HG03060 (cell line): ENCODE data around the gene ZMIZ2.
"Not testable (repeated sequence)": the region's sequence is repeated elsewhere in the genome, so short reads cannot be mapped to it uniquely, and the experiment has no call there.

Source experiments
- ATAC-seq: cut with Tn5 transposase; IDR thresholded peaks from one replicate; pipeline ENCODE4 v1.9.1; 2021; ENCODE audit warnings: low read depth, moderate number of reproducible peaks; ENCODE audit not compliant: unreplicated experiment

The ZMIZ2 gene

GRCh38 chr7:44797329-44798258 is 48.9 kb downstream of the ZMIZ2 start:
- ATAC-seq: no peak

GRCh38 chr7:44798649-44799305 is 50.1 kb downstream of the ZMIZ2 start:
- no peak for ATAC-seq

GRCh38 chr7:44799939-44800338 is 51.3 kb downstream of the ZMIZ2 start:
- no peak for ATAC-seq

- no peak for ATAC-seq
Measured at GRCh38 chr7:44801890-44802289, 53.2 kb downstream of the ZMIZ2 start.

GRCh38 chr7:44802418-44803025 is 53.9 kb downstream of the ZMIZ2 start:
- ATAC-seq: no peak

GRCh38 chr7:44803828-44804519 is 55.3 kb downstream of the ZMIZ2 start:
- ATAC-seq: not testable (repeated sequence)

GRCh38 chr7:44805950-44806349 is 57.3 kb downstream of the ZMIZ2 start:
- ATAC-seq: no peak

- no peak for ATAC-seq
Measured at GRCh38 chr7:44808914-44809393, 60.3 kb downstream of the ZMIZ2 start.

- no peak for ATAC-seq
Measured at GRCh38 chr7:44811093-44811492, 62.4 kb downstream of the ZMIZ2 start.

- no peak for ATAC-seq
Measured at GRCh38 chr7:44811571-44811970, 62.9 kb downstream of the ZMIZ2 start.

- ATAC-seq: no peak
Measured at GRCh38 chr7:44814919-44815318, 66.3 kb downstream of the ZMIZ2 start.

- ATAC-seq: no peak
Measured at GRCh38 chr7:44819292-44819691, 70.6 kb downstream of the ZMIZ2 start.
